ENCODE results near the gene MAP3K7CL. TPM values are rescaled to one million over a fixed set of nuclear protein-coding genes. Genes with fewer than 3 reads are reported as not detected.
A peak's percentile ranks its signal among the peaks of the same experiment; 100 is the strongest.

The MAP3K7CL gene
- total RNA-seq, 6 experiments from 2014 or later: 2.0 to 3.5 (median 2.8) TPM

- Histone ChIP-seq H3K36me3 (no peaks in the 10 kb centered on the region), H3K4me1 (peaks cover 0 to 60% (median 22%) of the 10 kb centered on the region in 4 donors), H3K27me3 (no peaks in the 10 kb centered on the region), H3K9me3 (no peaks in the 10 kb centered on the region), H3K27ac (peak overlapping the region in 1 of 3 donors; percentile 79), H3K4me3 (no peak overlapping the region)
- no peak for DNase-seq
- WGBS (ENCODE audit: insufficient coverage, low coverage, low lambda C conversion rate, missing lambda C conversion rate): 53% methylated on average over 6 of the region's 6 CpGs
- ATAC-seq: no peak
- intact Hi-C loops (cut with DNase I): no loop called here
- TF ChIP-seq POLR2A (IDR thresholded peaks at IDR 0.05) (no peak), CTCF (IDR thresholded peaks at IDR 0.05) (no peak)
Observed at GRCh38 chr21:29193901-29194300, 63.5 kb downstream of the MAP3K7CL start.

GRCh38 chr21:29194342-29194741, 63.9 kb downstream of the MAP3K7CL start:
- intact Hi-C loops (cut with DNase I): no loop called here
- Histone ChIP-seq H3K9me3 (no peaks in the 10 kb centered on the region), H3K27ac (peak overlapping the region; percentile 37 to 79 (median 63)), H3K36me3 (no peaks in the 10 kb centered on the region), H3K27me3 (no peaks in the 10 kb centered on the region), H3K4me3 (peak overlapping the region in 2 of 3 donors; percentile 34 to 39), H3K4me1 (peaks cover 0 to 60% (median 21%) of the 10 kb centered on the region in 4 donors)
- no peak for TF ChIP-seq POLR2A (IDR thresholded peaks at IDR 0.05)
- no peak for TF ChIP-seq CTCF (IDR thresholded peaks at IDR 0.05)
- DNase-seq: no peak
- WGBS (ENCODE audit: insufficient coverage, low coverage, low lambda C conversion rate, missing lambda C conversion rate): 40% methylated on average over 3 of the region's 3 CpGs
- ATAC-seq: peak; percentile 43 to 81 (median 52)

- no peak for TF ChIP-seq CTCF (IDR thresholded peaks at IDR 0.05)
- TF ChIP-seq POLR2A (IDR thresholded peaks at IDR 0.05): no peak
- 14% methylated on average over 3 of the region's 3 CpGs for WGBS (ENCODE audit: insufficient coverage, low coverage, low lambda C conversion rate, missing lambda C conversion rate)
- intact Hi-C loops (cut with DNase I): no loop called here
- ATAC-seq: peak; percentile 63 to 74 (median 64)
- no peak for DNase-seq
- no peaks in the 10 kb centered on the region for H3K27me3 ChIP-seq
- peak overlapping the region in 2 of 3 donors; percentile 34 to 39 for H3K4me3 ChIP-seq
- H3K36me3 ChIP-seq: no peaks in the 10 kb centered on the region
- H3K4me1 ChIP-seq: peaks cover 0 to 60% (median 21%) of the 10 kb centered on the region in 4 donors
- no peaks in the 10 kb centered on the region for H3K9me3 ChIP-seq
- peak overlapping the region; percentile 39 to 79 (median 63) for H3K27ac ChIP-seq
Observed at GRCh38 chr21:29194847-29195246, 64.4 kb downstream of the MAP3K7CL start.

GRCh38 chr21:29195981-29196669, 65.7 kb downstream of the MAP3K7CL start:
- no peak for DNase-seq

More at GRCh38 chr21:29195981-29196669, 65.7 kb downstream of the MAP3K7CL start:
- intact Hi-C loops (cut with DNase I): no loop called here
- H3K27ac ChIP-seq: peak overlapping the region in 2 of 3 donors; percentile 55 to 79
- ATAC-seq: peak; percentile 71 to 89 (median 76)
- 23% methylated on average over 8 of the region's 8 CpGs for WGBS (ENCODE audit: insufficient coverage, low coverage, low lambda C conversion rate, missing lambda C conversion rate)
- H3K36me3 ChIP-seq: no peaks in the 10 kb centered on the region
- peaks cover 0 to 51% (median 16%) of the 10 kb centered on the region in 4 donors for H3K4me1 ChIP-seq
- peak in 2 of 4 donors; percentile 8 to 22 for TF ChIP-seq CTCF (IDR thresholded peaks at IDR 0.05)
- TF ChIP-seq POLR2A (IDR thresholded peaks at IDR 0.05): no peak
- H3K27me3 ChIP-seq: no peaks in the 10 kb centered on the region
- H3K9me3 ChIP-seq: peaks cover 0 to 4% (median 0%) of the 10 kb centered on the region in 4 donors
- no peak overlapping the region for H3K4me3 ChIP-seq
